AG04450 (cell line): ENCODE measurements around the gene RPL18. TPM values are rescaled to one million over a fixed set of nuclear protein-coding genes. Genes with fewer than 3 reads are reported as not detected.
A peak's percentile ranks its signal among the peaks of the same experiment; 100 is the strongest.

Experiments
- CTCF ChIA-PET: fragments of 300-600, 350-600 bp; formaldehyde crosslinking; extraction: SDS; loops from one replicate; lab custom pipeline; 2022; ENCODE audit warnings: antibody characterized with exemption, inconsistent platforms; lab: Charles Lee
- POLR2A ChIA-PET: fragments of 350-600 bp; formaldehyde crosslinking; extraction: SDS; loops from one replicate; lab custom pipeline; 2021; ENCODE audit warnings: antibody characterized with exemption, inconsistent platforms; lab: Yijun Ruan, JAX
- DNase-seq: peaks from one replicate; pipeline ENCODE4 v3.0.0-alpha.2; 2011; ENCODE audit warnings: low read depth, low spot score
- H3K27ac ChIP-seq: one replicate; pipeline ENCODE4 v1.5.1; 2012; ENCODE audit warnings: low read depth, low read length, control low read depth
- H3K27me3 ChIP-seq: one replicate; pipeline ENCODE4 v1.6.0; 2012; ENCODE audit warnings: low read length; ENCODE audit not compliant: control insufficient read depth, insufficient read depth
- H3K4me3 ChIP-seq: 2 replicates; pipeline ENCODE4 v1.5.1; 2011; ENCODE audit warnings: mild to moderate bottlenecking, low read depth, low read length, control low read depth
- H3K9me3 ChIP-seq: 2 replicates; pipeline ENCODE4 v1.5.1; 2012; ENCODE audit warnings: low read length; ENCODE audit not compliant: control insufficient read depth, insufficient read depth
- polyA plus RNA-seq: library from polyadenylated mRNA; depleted of rRNA; stranded (reverse); fragments of >200 nt; gene quantifications from 2 replicates; pipeline ENCODE4 v1.2.3, GENCODE V29; 2011
- TF ChIP-seq, protein P1 (sequence below): IDR thresholded peaks from 2 replicates; pipeline ENCODE4 v1.5.1; 2011; ENCODE audit warnings: low read depth, low read length, control low read depth, inconsistent platforms

RPL18 gene
- polyA plus RNA-seq, 1 experiment = 1,020 TPM

DNA sequence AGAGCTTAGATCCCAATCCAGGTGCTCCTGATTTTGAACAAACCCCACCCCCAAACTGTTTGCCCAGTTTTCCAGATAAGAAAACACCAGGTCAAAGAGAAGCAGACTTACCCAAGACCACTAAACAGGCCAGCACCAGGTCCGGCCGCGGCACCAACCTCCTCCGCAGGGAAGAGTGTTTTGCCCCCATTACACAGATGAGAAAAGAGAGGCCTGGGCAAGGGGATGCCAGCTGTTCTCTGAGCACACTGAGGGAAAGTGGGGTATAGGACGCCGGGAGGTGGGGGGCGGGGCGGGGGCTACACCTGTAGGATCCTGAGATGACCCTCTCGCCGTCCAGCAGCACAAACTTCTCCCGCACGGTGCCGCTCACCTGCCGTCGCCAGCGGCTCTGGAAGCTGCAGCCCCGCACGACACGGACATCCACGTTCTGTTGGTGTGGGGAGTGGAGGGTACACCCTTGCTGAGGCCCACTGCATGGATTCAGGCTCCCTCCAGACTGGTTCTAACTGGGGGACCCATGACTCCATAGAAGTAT, 9.3 kb downstream of the RPL18 start:
- TF ChIP-seq, protein P1, sequence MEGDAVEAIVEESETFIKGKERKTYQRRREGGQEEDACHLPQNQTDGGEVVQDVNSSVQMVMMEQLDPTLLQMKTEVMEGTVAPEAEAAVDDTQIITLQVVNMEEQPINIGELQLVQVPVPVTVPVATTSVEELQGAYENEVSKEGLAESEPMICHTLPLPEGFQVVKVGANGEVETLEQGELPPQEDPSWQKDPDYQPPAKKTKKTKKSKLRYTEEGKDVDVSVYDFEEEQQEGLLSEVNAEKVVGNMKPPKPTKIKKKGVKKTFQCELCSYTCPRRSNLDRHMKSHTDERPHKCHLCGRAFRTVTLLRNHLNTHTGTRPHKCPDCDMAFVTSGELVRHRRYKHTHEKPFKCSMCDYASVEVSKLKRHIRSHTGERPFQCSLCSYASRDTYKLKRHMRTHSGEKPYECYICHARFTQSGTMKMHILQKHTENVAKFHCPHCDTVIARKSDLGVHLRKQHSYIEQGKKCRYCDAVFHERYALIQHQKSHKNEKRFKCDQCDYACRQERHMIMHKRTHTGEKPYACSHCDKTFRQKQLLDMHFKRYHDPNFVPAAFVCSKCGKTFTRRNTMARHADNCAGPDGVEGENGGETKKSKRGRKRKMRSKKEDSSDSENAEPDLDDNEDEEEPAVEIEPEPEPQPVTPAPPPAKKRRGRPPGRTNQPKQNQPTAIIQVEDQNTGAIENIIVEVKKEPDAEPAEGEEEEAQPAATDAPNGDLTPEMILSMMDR = no peak
- CTCF ChIA-PET = interaction anchor here (1.0 to 2.9 kb wide), 9 partner anchors 8 to 218 kb away, joined by 3 to 14 read pairs (median 5); partner anchors contain the start of genes KDELR1, RPL18 and SPHK2
- no peaks in the 10 kb centered on the region; the same call in 1 of the 2 replicates for H3K9me3 ChIP-seq
- POLR2A ChIA-PET = interaction anchor here (0.7 to 3.7 kb wide), 2 partner anchors 9 to 117 kb away, joined by 15 to 25 read pairs; partner anchors contain the start of genes RPL18 and SPHK2
- H3K27ac ChIP-seq = no peak overlapping the region
- H3K4me3 ChIP-seq = no peak overlapping the region
- no peaks in the 10 kb centered on the region for H3K27me3 ChIP-seq
- DNase-seq = no peak

DNA sequence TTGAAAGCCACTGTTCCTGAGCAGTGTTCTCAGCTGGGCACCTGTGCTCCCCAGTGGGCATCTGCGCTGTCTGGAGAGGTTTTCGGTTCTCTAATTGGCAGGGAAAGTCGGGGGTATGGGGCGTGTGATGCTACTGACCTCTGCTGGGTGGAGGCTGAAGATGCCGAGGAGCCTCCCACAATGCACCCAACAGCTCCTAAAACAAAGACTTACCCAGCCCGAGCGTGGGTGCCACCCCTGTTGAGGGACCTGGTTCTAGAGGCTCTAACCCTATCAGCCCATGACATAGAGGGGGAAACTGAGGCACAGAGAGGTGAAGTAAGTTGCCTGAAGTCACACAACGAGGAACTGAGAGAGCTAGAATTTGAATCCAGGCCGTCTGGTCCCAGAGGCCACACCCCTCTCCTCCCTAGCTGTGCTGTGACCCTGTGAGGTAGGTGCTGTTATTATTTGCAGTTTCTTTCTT, 10.1 kb downstream of the RPL18 start:
- POLR2A ChIA-PET = interaction anchor here (1.2 to 3.7 kb wide), 2 partner anchors 9 to 10 kb away, joined by 3 to 25 read pairs; partner anchors contain the start of genes RPL18 and SPHK2
- no peak for DNase-seq
- Histone ChIP-seq H3K9me3 (no peaks in the 10 kb centered on the region; the same call in 1 of the 2 replicates), H3K27me3 (no peaks in the 10 kb centered on the region), H3K4me3 (no peak overlapping the region), H3K27ac (no peak overlapping the region)
- CTCF ChIA-PET = interaction anchor here (0.6 to 2.9 kb wide), 11 partner anchors 9 to 218 kb away, joined by 3 to 14 read pairs (median 5); partner anchors contain the start of genes KDELR1, RPL18 and SPHK2
- TF ChIP-seq, protein P1 = peak; percentile 62

DNA sequence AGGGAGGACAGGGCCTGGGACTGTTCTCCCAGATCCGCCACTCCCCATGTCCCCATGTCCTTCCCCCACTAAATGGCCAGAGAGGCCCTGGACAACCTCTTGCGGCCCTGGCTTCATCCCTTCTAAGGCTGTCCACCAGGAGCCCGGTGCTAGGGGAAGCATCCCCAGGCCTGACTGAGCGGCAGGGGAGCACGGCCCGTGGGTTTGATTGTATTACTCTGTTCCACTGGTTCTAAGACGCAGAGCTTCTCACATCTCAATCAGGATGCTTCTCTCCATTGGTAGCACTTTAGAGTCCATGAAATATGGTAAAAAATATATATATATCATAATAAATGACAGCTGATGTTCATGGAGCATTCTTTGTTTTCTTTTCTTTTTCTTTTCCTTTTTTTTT, 11.6 kb downstream of the RPL18 start:
- ChIA-PET CTCF (interaction anchor here (2.9 kb wide), 1 partner anchor 102 kb away, joined by 14 read pairs; no protein-coding TSS in a partner anchor), POLR2A (no interaction called here)
- H3K4me3 ChIP-seq = no peak overlapping the region
- H3K27ac ChIP-seq = no peak overlapping the region
- TF ChIP-seq, protein P1 = no peak
- H3K27me3 ChIP-seq = no peaks in the 10 kb centered on the region
- no peaks in the 10 kb centered on the region; the same call in 1 of the 2 replicates for H3K9me3 ChIP-seq
- no peak for DNase-seq

DNA sequence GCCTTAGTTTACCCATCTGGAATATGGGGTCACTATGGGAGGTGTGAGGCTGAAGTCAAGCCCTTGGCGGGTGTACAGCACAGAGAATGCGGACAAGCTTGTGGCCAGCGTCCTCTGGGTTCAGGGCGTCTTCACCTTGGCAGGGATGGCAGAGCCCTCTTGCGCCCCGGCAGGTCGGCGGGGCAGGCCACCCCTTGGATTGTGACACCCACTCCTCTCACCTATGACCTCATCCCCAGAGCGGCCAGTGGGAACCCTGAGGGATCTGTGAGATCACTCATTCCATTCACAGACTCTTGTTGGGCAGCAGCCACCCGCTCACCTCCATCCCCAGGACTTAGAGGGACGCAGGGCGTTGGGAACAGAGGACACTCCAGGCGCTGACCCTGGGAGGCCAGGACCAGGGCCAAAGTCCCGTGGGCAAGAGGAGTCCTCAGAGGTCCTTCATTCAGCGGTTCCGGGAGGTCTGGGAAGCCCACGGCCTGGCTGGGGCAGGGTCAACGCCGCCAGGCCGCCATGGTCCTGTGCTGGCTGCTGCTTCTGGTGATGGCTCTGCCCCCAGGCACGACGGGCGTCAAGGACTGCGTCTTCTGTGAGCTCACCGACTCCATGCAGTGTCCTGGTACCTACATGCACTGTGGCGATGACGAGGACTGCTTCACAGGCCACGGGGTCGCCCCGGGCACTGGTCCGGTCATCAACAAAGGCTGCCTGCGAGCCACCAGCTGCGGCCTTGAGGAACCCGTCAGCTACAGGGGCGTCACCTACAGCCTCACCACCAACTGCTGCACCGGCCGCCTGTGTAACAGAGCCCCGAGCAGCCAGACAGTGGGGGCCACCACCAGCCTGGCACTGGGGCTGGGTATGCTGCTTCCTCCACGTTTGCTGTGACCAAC, 12.3 kb downstream of the RPL18 start, which contains the start of gene SPACA4:
TSS of gene SPACA4 (plus strand) at position 280 of the 896 bp plus-strand sequence. CDS start at position 517, 237 bp downstream.
- Histone ChIP-seq H3K27me3 (no peaks in the 10 kb centered on the region), H3K9me3 (no peaks in the 10 kb centered on the region; the same call in 1 of the 2 replicates), H3K4me3 (no peak within 1 kb of the TSS), H3K27ac (no peak within 1 kb of the TSS)
- CTCF ChIA-PET = interaction anchor here (2.9 kb wide), 1 partner anchor 101 kb away, joined by 14 read pairs; no protein-coding TSS in a partner anchor
- no peak for DNase-seq
- TF ChIP-seq, protein P1 = no peak
- POLR2A ChIA-PET = interaction anchor here (1.7 kb wide), 1 partner anchor 12 kb away, joined by 12 read pairs; the partner anchor contains the start of genes RPL18 and SPHK2
